Measurements from ENCODE around the gene TSPAN5. TPM values are rescaled to one million over a fixed set of nuclear protein-coding genes. Genes with fewer than 3 reads are reported as not detected.

The TSPAN5 gene
- total and polyA plus RNA-seq, 9 of the 15 experiments (the other 6 are each of a cell fraction or from before 2014, with no cell fraction given) = 0.58 to 6.6 (median 0.73) TPM

DNA sequence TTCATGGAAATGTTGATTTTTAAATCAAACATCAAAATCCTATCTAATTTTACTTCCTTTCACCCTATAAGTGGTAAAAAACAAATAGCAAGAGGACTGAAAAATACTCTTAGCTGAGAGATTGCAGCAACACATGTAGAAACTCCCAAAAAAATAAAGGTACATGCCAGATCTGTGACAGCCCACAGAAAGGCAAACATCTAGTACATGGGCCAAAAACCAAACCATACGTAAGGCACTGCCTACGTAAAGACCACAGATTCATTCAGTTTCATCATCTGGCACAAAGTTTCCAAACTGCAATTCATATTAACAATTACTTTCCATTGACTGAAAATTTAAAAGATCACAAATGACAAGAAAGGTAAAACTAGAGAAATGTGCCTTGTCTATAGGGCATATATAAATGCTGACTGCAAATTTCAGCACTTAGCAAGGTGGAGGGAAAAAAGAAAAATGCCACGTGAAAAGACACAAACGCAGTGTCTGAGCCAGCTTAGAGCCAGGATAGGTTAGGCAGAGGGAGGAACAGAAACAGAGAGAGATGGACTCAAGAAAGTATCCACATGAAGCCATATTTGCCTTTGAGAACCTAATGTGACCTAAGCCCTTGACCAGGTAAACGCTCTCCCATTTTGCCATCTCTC lies 88.1 kb downstream of the TSPAN5 start:
- Histone ChIP-seq H3K4me3 (no peak overlapping the region), H3K79me2 (ENCODE audit: control insufficient read depth, insufficient read depth, low read length) (no peaks in the 10 kb centered on the region), H3K27ac (ENCODE audit: extremely low read depth, low read depth, low read length) (no peak overlapping the region), H3K9me3 (replicated peaks; ENCODE audit: control insufficient read depth, insufficient read depth, low read depth, low read length) (no peaks in the 10 kb centered on the region), H4K20me1 (replicated peaks; ENCODE audit: control insufficient read depth, insufficient read depth, low read length) (no peaks in the 10 kb centered on the region), H3K27me3 (ENCODE audit: control insufficient read depth in 2 of 2, insufficient read depth in 2 of 2, low read length in 2 of 2) (peaks cover 0 to 12% of the 10 kb centered on the region in 2 experiments; a peak in 2 of 5 replicates), H3K36me3 (ENCODE audit: control insufficient read depth, insufficient read depth, low read length) (no peaks in the 10 kb centered on the region), H3K9ac (ENCODE audit: insufficient read depth in 1 of 2, low read depth in 2 of 2, low read length in 2 of 2) (no peak overlapping the region), H3K9me1 (ENCODE audit: control insufficient read depth, insufficient read depth, low read length) (no peaks in the 10 kb centered on the region), H2AFZ (ENCODE audit: low read depth, low read length) (no peak overlapping the region), H3K4me1 (replicated peaks in 1 of 2; ENCODE audit: control insufficient read depth in 2 of 2, insufficient read depth in 2 of 2, low read length in 2 of 2) (no peaks in the 10 kb centered on the region), H3K4me2 (ENCODE audit: insufficient read depth, low read length) (no peak overlapping the region)
- CTCF ChIA-PET (ENCODE audit: low intra/inter-chr PET ratio) = no interaction called here
- FAIRE-seq (no peak), ATAC-seq (no peak), DNase-seq (ENCODE audit: extremely low read depth in 1 of 4, low spot score in 3 of 4) (no peak)
- POLR2A ChIA-PET = no interaction called here
- BruUV-seq (replicated peaks) = no TSS peak
- in situ Hi-C loops (cut with MboI) (no loop called here), intact Hi-C loops (cut with micrococcal nuclease) (no loop called here)
- 15% methylated on average over 5 of the region's 5 CpGs for WGBS (ENCODE audit: insufficient coverage, low coverage, missing lambda C conversion rate)
- TF ChIP-seq, protein P1, sequence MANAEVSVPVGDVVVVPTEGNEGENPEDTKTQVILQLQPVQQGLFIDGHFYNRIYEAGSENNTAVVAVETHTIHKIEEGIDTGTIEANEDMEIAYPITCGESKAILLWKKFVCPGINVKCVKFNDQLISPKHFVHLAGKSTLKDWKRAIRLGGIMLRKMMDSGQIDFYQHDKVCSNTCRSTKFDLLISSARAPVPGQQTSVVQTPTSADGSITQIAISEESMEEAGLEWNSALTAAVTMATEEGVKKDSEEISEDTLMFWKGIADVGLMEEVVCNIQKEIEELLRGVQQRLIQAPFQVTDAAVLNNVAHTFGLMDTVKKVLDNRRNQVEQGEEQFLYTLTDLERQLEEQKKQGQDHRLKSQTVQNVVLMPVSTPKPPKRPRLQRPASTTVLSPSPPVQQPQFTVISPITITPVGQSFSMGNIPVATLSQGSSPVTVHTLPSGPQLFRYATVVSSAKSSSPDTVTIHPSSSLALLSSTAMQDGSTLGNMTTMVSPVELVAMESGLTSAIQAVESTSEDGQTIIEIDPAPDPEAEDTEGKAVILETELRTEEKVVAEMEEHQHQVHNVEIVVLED (CRISPR knock-in tag; IDR thresholded peaks at IDR 0.05) = no peak
- TF ChIP-seq ZNF23 (CRISPR knock-in tag; IDR thresholded peaks at IDR 0.05) = no peak
- TF ChIP-seq ZNF584 (CRISPR knock-in tag; IDR thresholded peaks at IDR 0.05; ENCODE audit: low read depth) = no peak
- TF ChIP-seq, protein P2, sequence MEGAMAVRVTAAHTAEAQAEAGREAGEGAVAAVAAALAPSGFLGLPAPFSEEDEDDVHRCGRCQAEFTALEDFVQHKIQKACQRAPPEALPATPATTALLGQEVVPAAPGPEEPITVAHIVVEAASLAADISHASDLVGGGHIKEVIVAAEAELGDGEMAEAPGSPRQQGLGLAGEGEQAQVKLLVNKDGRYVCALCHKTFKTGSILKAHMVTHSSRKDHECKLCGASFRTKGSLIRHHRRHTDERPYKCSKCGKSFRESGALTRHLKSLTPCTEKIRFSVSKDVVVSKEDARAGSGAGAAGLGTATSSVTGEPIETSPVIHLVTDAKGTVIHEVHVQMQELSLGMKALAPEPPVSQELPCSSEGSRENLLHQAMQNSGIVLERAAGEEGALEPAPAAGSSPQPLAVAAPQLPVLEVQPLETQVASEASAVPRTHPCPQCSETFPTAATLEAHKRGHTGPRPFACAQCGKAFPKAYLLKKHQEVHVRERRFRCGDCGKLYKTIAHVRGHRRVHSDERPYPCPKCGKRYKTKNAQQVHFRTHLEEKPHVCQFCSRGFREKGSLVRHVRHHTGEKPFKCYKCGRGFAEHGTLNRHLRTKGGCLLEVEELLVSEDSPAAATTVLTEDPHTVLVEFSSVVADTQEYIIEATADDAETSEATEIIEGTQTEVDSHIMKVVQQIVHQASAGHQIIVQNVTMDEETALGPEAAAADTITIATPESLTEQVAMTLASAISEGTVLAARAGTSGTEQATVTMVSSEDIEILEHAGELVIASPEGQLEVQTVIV (CRISPR knock-in tag; IDR thresholded peaks at IDR 0.05; ENCODE audit: borderline replicate concordance) = no peak
- no peak for TF ChIP-seq STAG1 (CRISPR knock-in tag; IDR thresholded peaks at IDR 0.05; ENCODE audit: borderline replicate concordance)
- TF ChIP-seq KAT2B (IDR thresholded peaks at IDR 0.05; ENCODE audit: low read depth, low read length) = no peak
- no peak for TF ChIP-seq NR2C1 (IDR thresholded peaks at IDR 0.05)
- TF ChIP-seq NR2C1 (tag; IDR thresholded peaks at IDR 0.05) = no peak
- no peak for TF ChIP-seq NFATC3 (IDR thresholded peaks at IDR 0.05)
- no peak for TF ChIP-seq COPS2 (conservative IDR thresholded peaks at IDR 0.05)
- no peak for TF ChIP-seq TAF1 (IDR thresholded peaks at IDR 0.05; ENCODE audit: control insufficient read depth, extremely low read depth, insufficient read depth, low read length, severe bottlenecking)
- no peak for TF ChIP-seq PML (IDR thresholded peaks at IDR 0.05; ENCODE audit: low read length)
- TF ChIP-seq SMC3 (conservative IDR thresholded peaks at IDR 0.05; ENCODE audit: insufficient read depth, low read depth, low read length) = no peak
- no peak for TF ChIP-seq SRSF9 (IDR thresholded peaks at IDR 0.05; ENCODE audit: borderline replicate concordance, low read depth, low read length)
- no peak for TF ChIP-seq HSF4 (CRISPR knock-in tag; IDR thresholded peaks at IDR 0.05; ENCODE audit: borderline replicate concordance)
- TF ChIP-seq KAT7 (CRISPR knock-in tag; IDR thresholded peaks at IDR 0.05; ENCODE audit: borderline replicate concordance) = no peak
- TF ChIP-seq, protein P3, sequence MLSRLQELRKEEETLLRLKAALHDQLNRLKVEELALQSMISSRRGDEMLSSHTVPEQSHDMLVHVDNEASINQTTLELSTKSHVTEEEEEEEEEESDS (CRISPR knock-in tag; IDR thresholded peaks at IDR 0.05) = no peak
- TF ChIP-seq RFX7 (CRISPR knock-in tag; IDR thresholded peaks at IDR 0.05) = no peak
- no peak for TF ChIP-seq ZNF431 (CRISPR knock-in tag; IDR thresholded peaks at IDR 0.05)

Data from K562 (cell line).